Measurements from ENCODE around the gene BRICD5. TPM values are rescaled to one million over a fixed set of nuclear protein-coding genes. Genes with fewer than 3 reads are reported as not detected.
A peak's percentile ranks its signal among the peaks of the same experiment; 100 is the strongest.

BRICD5 gene
- total and polyA plus RNA-seq, 2 of the 13 experiments (the other 11 are each of a cell fraction or from before 2014, with no cell fraction given), result 1.6 to 5.8 TPM

- peak; percentile 34; the same call in 1 of the 2 replicates for TF ChIP-seq DR1 (CRISPR knock-in tag; IDR thresholded peaks at IDR 0.05)
- peak; percentile 89 for TF ChIP-seq NRL (CRISPR knock-in tag; IDR thresholded peaks at IDR 0.05; ENCODE audit: borderline replicate concordance)
- TF ChIP-seq GABPA (IDR thresholded peaks at IDR 0.05; ENCODE audit: low read depth, low read length), result peak; percentile 43
- peak; percentile 80 for TF ChIP-seq GABPA (CRISPR knock-in tag; IDR thresholded peaks at IDR 0.05; ENCODE audit: low read depth)
- TF ChIP-seq AKAP8 (CRISPR knock-in tag; IDR thresholded peaks at IDR 0.05), result peak; percentile 90
- no peak for TF ChIP-seq ZMAT5 (CRISPR knock-in tag; IDR thresholded peaks at IDR 0.05; ENCODE audit: borderline replicate concordance, low read depth)
- TF ChIP-seq POLR2G (IDR thresholded peaks at IDR 0.05; ENCODE audit: low read depth, low read length), result peak; percentile 97
- no peak for TF ChIP-seq ZNF484 (CRISPR knock-in tag; IDR thresholded peaks at IDR 0.05; ENCODE audit: borderline replicate concordance, low read depth)
- TF ChIP-seq ZNF749 (CRISPR knock-in tag; IDR thresholded peaks at IDR 0.05; ENCODE audit: borderline replicate concordance), result peak; percentile 83; the same call in 1 of the 2 replicates
- no peak for TF ChIP-seq ADNP (CRISPR knock-in tag; IDR thresholded peaks at IDR 0.05)
- peak; percentile 100 for TF ChIP-seq PATZ1 (CRISPR knock-in tag; IDR thresholded peaks at IDR 0.05)
- TF ChIP-seq PBX3 (CRISPR knock-in tag; IDR thresholded peaks at IDR 0.05; ENCODE audit: borderline replicate concordance), result no peak
- TF ChIP-seq ZNF263 (CRISPR knock-in tag; IDR thresholded peaks at IDR 0.05), result 0 out of 2 replicates have a peak, but pooled peaks have one; percentile 44
- peak; percentile 88 for TF ChIP-seq ZNF430 (CRISPR knock-in tag; IDR thresholded peaks at IDR 0.05)
- TF ChIP-seq CREB3 (CRISPR knock-in tag; IDR thresholded peaks at IDR 0.05), result 0 out of 2 replicates have a peak, but pooled peaks have one; percentile 23
- TF ChIP-seq RBFOX2 (IDR thresholded peaks at IDR 0.05; ENCODE audit: low read depth, low read length), result peak; percentile 97
- TF ChIP-seq GPN1 (CRISPR knock-in tag; IDR thresholded peaks at IDR 0.05; ENCODE audit: borderline replicate concordance), result no peak
- peak; percentile 77 for TF ChIP-seq E2F1 (CRISPR knock-in tag; IDR thresholded peaks at IDR 0.05)
- peak; percentile 78; the same call in 1 of the 2 replicates for TF ChIP-seq ZNF329 (CRISPR knock-in tag; IDR thresholded peaks at IDR 0.05; ENCODE audit: low read depth)
- no peak for TF ChIP-seq HMG20A (CRISPR knock-in tag; IDR thresholded peaks at IDR 0.05; ENCODE audit: borderline replicate concordance)
- TF ChIP-seq ZNF225 (CRISPR knock-in tag; IDR thresholded peaks at IDR 0.05), result peak; percentile 84
- TF ChIP-seq IRF1 (CRISPR knock-in tag; IDR thresholded peaks at IDR 0.05; ENCODE audit: low read depth), result no peak
- 0 out of 2 replicates have a peak, but pooled peaks have one; percentile 17 for TF ChIP-seq FOXM1 (CRISPR knock-in tag; IDR thresholded peaks at IDR 0.05)
Measured at GRCh38 chr16:2251296-2252111, 40.8 kb upstream of the BRICD5 start, which contains the start of gene ECI1 (continued).
